Testis (tissue), 3 donors: ENCODE data around the gene PDE7B. TPM values are rescaled to one million over a fixed set of nuclear protein-coding genes. Genes with fewer than 3 reads are reported as not detected.

ENCODE experiments used
- DNase-seq: peaks from one replicate; pipeline ENCODE4 v3.0.0-alpha.2; 2019
- H3K27ac ChIP-seq, 2 donors: fragments of 200-600 bp; sonication (generic); one replicate each; pipeline ENCODE4 v1.5.1; 2019
- H3K27me3 ChIP-seq: fragments of 200-600 bp; sonication (generic); one replicate; pipeline ENCODE4 v1.5.1; 2019
- H3K36me3 ChIP-seq: fragments of 200-600 bp; sonication (generic); one replicate; pipeline ENCODE4 v1.5.1; 2017; ENCODE audit warnings: low read depth; ENCODE audit errors: missing control alignments
- H3K4me1 ChIP-seq: fragments of 200-600 bp; sonication (generic); one replicate; pipeline ENCODE4 v1.5.1; 2019
- H3K4me3 ChIP-seq, 2 donors: fragments of 200-600 bp; sonication (generic); one replicate each; pipeline ENCODE4 v1.5.1; 2017 to 2019
- H3K9me3 ChIP-seq: fragments of 200-600 bp; sonication (generic); one replicate; pipeline ENCODE4 v1.5.1; 2017
- POLR2A ChIP-seq: fragments of 450-650 bp; IDR thresholded peaks from one replicate; pipeline ENCODE4 v1.6.1; 2017; ENCODE audit warnings: antibody characterized with exemption, mild to moderate bottlenecking, moderate library complexity
- WGBS, 2 donors: methylation state at CpG; one replicate each; pipeline ENCODE4 v1.1.5; 2018; 5-methylcytosine and 5-hydroxymethylcytosine counted together
- intact Hi-C: fragments of 100-400 bp; cut with DNase I; formaldehyde crosslinking; loops from one replicate; pipeline ENCODE4 v1.15.1; 2023; ENCODE audit warnings: low total_unique reads
- polyA plus RNA-seq: library from polyadenylated mRNA; stranded (reverse); fragments of 350-450 nt; fragmentation: Illumina TruSeq; extraction: RNeasy Lipid Tissue Mini Kit (QIAGEN cat#74804); gene quantifications from one replicate; pipeline ENCODE4 v1.2.3, GENCODE V29; 2014; ENCODE audit warnings: low read depth, low replicate concordance; ENCODE audit not compliant: insufficient read depth
- total RNA-seq, 2 donors: library from RNA; depleted of rRNA; stranded (reverse); fragments of >200 nt; gene quantifications; one replicate each; pipeline ENCODE4 v1.2.3, GENCODE V29; 2016
- TF ChIP-seq, protein P1 (sequence below), 3 experiments: fragments of 450-650 bp in 2 of 3; fragments of 200-600 bp in 1 of 3; sonication (generic) in 1 of 3; IDR thresholded peaks; one replicate each; pipeline ENCODE4 v1.5.1; 2016 to 2019; ENCODE audit warnings: antibody characterized with exemption in 3 of 3, mild to moderate bottlenecking in 2 of 3, moderate library complexity in 1 of 3

Gene PDE7B
- total and polyA plus RNA-seq, 3 donors from 2014 or later = 3.7 to 6.9 (median 4.4) TPM

DNA sequence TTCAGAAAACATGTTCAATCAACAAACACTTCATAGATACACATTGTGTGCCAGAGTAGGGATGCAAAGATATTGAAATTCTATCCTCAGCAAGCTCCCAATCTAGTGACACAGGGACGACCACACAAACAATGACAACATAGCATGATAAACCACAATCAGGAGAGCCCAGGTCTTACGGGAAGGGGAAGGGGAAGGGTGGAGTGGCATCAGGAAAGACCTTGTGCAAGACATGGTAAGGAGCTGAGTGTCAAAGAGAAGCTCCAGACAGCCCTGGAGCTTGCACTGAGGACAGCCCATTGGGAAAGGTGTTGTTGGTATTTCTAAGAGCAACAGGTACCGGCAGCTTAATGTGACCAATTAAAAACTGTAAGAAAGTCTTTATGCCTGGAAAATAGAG, 103.6 kb downstream of the PDE7B start:
- intact Hi-C loops = no loop called here
- H3K4me1 ChIP-seq = no peaks in the 10 kb centered on the region
- no peaks in the 10 kb centered on the region for H3K9me3 ChIP-seq
- H3K27ac ChIP-seq = no peak overlapping the region
- no peaks in the 10 kb centered on the region for H3K27me3 ChIP-seq
- H3K36me3 ChIP-seq = no peaks in the 10 kb centered on the region
- no peak for DNase-seq
- H3K4me3 ChIP-seq = no peak overlapping the region
- WGBS, 2 donors = 88 to 90% methylated on average over 3 of the region's 3 CpGs
- TF ChIP-seq, protein P1, sequence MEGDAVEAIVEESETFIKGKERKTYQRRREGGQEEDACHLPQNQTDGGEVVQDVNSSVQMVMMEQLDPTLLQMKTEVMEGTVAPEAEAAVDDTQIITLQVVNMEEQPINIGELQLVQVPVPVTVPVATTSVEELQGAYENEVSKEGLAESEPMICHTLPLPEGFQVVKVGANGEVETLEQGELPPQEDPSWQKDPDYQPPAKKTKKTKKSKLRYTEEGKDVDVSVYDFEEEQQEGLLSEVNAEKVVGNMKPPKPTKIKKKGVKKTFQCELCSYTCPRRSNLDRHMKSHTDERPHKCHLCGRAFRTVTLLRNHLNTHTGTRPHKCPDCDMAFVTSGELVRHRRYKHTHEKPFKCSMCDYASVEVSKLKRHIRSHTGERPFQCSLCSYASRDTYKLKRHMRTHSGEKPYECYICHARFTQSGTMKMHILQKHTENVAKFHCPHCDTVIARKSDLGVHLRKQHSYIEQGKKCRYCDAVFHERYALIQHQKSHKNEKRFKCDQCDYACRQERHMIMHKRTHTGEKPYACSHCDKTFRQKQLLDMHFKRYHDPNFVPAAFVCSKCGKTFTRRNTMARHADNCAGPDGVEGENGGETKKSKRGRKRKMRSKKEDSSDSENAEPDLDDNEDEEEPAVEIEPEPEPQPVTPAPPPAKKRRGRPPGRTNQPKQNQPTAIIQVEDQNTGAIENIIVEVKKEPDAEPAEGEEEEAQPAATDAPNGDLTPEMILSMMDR (IDR thresholded peaks at IDR 0.05) = no peak
- TF ChIP-seq POLR2A = no peak

DNA sequence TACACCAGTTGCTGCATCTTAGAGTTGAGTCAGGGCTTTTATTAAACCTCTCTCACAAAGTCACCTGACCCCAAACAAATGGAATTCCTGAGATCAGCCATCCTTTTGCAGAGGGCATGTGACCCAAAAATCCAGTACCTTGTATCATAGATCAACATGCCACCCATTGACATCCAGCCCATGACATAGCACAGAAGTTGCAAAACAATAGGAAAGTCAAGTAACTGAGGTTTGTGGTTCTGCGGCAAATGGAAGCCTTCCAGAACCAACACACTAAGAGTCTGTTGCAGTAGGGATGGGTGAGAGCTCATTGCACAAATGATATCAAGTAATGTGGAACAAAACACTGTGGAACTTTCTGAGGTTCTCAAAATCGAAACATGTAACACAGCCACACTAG, 111.2 kb downstream of the PDE7B start:
- intact Hi-C loops = no loop called here
- 93% methylated on average over 2 of the region's 2 CpGs for WGBS, 2 donors
- no peaks in the 10 kb centered on the region for H3K4me1 ChIP-seq
- H3K27ac ChIP-seq = no peak overlapping the region
- TF ChIP-seq, protein P1 (IDR thresholded peaks at IDR 0.05) = no peak
- no peak for TF ChIP-seq POLR2A
- H3K4me3 ChIP-seq = no peak overlapping the region
- H3K9me3 ChIP-seq = no peaks in the 10 kb centered on the region
- DNase-seq = no peak
- H3K27me3 ChIP-seq = no peaks in the 10 kb centered on the region
- no peaks in the 10 kb centered on the region for H3K36me3 ChIP-seq

- H3K9me3 ChIP-seq = no peaks in the 10 kb centered on the region
- WGBS, 2 donors = 91 to 95% methylated on average over 7 of the region's 7 CpGs
- no peaks in the 10 kb centered on the region for H3K27me3 ChIP-seq
- no peak overlapping the region for H3K27ac ChIP-seq
- intact Hi-C loops = no loop called here
- no peak overlapping the region for H3K4me3 ChIP-seq
- TF ChIP-seq, protein P1 (IDR thresholded peaks at IDR 0.05) = no peak
- no peak for TF ChIP-seq POLR2A
- H3K4me1 ChIP-seq = no peaks in the 10 kb centered on the region
- no peak for DNase-seq
- H3K36me3 ChIP-seq = no peaks in the 10 kb centered on the region
Observed at GRCh38 chr6:135970750-135971149, 119.2 kb downstream of the PDE7B start.

- H3K9me3 ChIP-seq = no peaks in the 10 kb centered on the region
- no peaks in the 10 kb centered on the region for H3K4me1 ChIP-seq
- no peaks in the 10 kb centered on the region for H3K27me3 ChIP-seq
- TF ChIP-seq POLR2A = no peak
- TF ChIP-seq, protein P1 (IDR thresholded peaks at IDR 0.05) = no peak
- H3K4me3 ChIP-seq = no peak overlapping the region
- H3K27ac ChIP-seq = no peak overlapping the region
- no peak for DNase-seq
- 94 to 98% methylated on average over 3 of the region's 3 CpGs for WGBS, 2 donors
- no peaks in the 10 kb centered on the region for H3K36me3 ChIP-seq
- intact Hi-C loops = no loop called here
Observed at GRCh38 chr6:135971351-135971750, 119.8 kb downstream of the PDE7B start.

GRCh38 chr6:135972150-135972549, 120.6 kb downstream of the PDE7B start:
- H3K27ac ChIP-seq = no peak overlapping the region
- no peaks in the 10 kb centered on the region for H3K9me3 ChIP-seq
- DNase-seq = no peak
- no peak overlapping the region for H3K4me3 ChIP-seq
- intact Hi-C loops = no loop called here
- H3K4me1 ChIP-seq = no peaks in the 10 kb centered on the region
- H3K36me3 ChIP-seq = no peaks in the 10 kb centered on the region
- no peaks in the 10 kb centered on the region for H3K27me3 ChIP-seq
- TF ChIP-seq POLR2A = no peak
- TF ChIP-seq, protein P1 (IDR thresholded peaks at IDR 0.05) = no peak
